H4 (cell line): ENCODE results near the gene SYNRG. TPM values are rescaled to one million over a fixed set of nuclear protein-coding genes. Genes with fewer than 3 reads are reported as not detected.

Experiments used
- DNase-seq: peaks from one replicate; pipeline ENCODE4 v3.0.0-alpha.2; 2015; ENCODE audit warnings: low spot score
- total RNA-seq: library from RNA; depleted of rRNA; stranded (reverse); fragments of >200 nt; shearing (Covaris generic); gene quantifications from 2 replicates; pipeline ENCODE4 v1.2.3, GENCODE V29; 2014; rRNA removed

Gene SYNRG
- total RNA-seq, 1 experiment from 2014 or later: 9.8 TPM

DNA sequence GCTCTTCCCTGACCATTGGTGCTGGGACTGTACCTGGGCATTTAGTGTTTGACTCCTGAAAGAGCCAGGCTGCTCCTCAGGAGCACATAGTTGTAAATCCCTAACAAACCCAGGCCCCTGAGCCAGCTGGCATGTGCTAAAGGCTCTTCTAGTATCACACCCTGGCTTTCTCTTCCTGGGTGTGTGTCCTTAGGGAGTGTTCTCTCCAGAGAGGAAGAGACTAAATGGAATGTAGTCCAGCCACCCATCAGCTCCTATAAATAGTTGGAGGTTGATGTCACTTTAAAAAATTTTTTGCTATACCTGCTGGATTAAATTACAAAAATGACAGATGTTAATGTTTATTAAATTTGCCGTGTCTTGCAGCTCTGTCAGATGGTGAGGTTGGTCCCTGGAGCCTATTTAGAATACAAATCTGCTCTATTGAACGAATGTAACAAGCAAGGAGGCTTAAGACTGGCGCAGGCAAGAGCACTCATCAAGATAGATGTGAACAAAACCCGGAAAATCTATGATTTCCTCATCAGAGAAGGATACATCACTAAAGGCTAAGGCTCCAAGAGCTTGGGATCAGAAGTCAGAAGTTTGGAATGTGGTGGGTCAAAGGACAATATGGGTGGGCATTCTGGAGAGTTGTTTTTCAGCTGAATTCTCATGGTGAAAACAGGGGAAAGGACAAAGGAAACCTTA lies 132.6 kb downstream of the SYNRG start:
- no peak for DNase-seq

DNA sequence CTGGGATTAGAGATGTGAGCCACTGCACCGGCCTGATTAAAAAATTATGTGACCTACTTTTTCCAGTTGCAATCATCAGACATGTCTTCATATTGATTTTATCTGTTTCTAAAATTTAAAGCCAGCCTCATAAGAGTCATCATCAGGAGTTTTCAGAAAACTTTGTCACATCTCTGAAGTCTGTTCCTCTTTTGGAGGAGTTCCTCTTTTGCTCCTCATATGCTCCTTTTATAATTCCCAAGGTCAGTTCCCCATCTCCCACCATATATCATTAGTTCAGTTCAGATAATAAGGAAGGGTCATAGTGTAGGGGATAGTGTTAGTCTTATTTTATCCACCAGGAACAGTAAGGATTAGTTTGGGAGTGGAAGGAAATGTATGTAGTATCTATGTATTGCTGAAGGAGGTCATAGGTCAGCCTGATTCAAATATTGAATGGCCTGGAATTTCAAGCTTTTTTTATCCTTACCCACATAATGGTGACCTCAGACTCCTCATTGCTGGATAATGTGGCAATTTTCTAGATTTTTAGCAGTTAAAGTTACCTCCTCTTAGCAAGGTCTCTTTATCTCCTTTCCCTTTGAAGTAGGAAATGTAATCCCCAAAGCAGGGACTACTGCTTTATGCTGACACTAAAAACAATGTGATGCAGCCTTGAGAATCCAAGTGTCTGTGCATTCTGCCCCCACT lies 133.3 kb downstream of the SYNRG start:
- DNase-seq: no peak

DNA sequence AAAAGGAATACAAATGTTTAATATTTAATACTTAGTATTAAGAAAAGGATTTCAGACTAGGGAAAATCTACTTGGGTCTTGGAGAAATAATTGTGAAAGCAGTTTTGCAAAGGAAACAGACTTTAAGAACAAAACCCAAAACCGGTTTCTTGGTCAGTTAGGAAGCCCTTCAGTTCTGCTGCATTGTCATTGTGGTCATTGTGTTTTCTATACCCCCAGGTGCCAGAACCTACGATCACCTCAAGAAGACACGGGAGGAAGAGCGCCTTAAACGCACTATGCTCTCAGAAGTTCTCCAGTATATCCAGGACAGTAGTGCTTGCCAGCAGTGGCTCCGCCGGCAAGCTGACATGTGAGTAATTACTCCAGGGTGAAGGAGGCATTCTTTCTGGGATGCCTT lies 139.0 kb downstream of the SYNRG start:
- DNase-seq: no peak

DNA sequence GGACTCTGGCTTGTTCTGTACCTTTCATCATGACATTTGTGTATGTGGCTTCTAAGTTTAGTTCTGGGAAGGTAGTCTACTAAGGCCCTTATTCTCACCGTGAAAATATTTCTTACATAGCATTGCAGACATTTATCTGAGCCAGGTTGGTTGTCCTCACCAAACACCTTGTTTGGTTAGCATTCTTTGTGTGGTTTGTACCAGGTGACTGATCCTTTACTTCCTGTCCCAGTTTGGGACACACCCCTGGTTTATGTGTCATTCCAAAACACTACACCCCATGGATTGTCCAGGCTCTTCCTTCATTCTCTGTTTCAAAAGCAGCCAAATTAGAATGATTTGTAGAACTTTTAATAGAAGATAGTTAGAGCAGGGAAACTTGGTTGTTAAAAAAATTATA lies 142.7 kb downstream of the SYNRG start:
- DNase-seq: no peak

DNA sequence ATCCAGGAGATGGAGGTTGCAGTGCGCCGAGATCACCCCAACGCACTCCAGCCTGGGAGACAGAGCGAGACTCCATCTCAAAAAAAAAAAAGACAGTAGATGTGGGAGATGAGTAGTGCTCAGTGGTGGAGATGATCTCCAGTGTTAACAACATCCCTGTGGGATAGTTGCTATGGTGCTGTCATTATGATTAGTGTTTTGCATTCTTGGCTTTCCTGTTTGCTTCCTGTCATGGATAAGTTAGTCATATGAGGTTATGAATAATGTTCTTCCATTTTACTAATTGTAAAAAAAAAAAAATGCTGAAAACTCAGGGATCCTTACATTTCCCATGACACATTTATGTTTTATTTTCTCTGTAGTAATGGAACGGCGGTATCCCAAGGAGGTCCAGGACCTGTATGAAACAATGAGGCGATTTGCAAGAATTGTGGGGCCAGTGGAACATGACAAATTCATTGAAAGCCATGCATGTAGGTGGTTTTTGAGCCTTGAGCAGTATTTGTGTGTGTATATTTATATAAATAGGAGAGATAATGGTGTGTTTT lies 144.1 kb downstream of the SYNRG start:
- DNase-seq: no peak

Other genes with a start within 250 kb of the SYNRG start
- gene C17orf78, start 233.4 kb downstream of the SYNRG start, total RNA-seq: not detected in 2 replicates
- gene ACACA, start 202.6 kb downstream of the SYNRG start, total RNA-seq: 27.6 and 50.3 TPM in 2 replicates
- 11.3 and 15.4 TPM in 2 replicates for gene TADA2A, start 202.5 kb downstream of the SYNRG start, total RNA-seq
- 49.2 and 50.8 TPM in 2 replicates for gene DUSP14, start 119.5 kb downstream of the SYNRG start, total RNA-seq
- 14.4 and 24.4 TPM in 2 replicates for gene DDX52, start 34.0 kb upstream of the SYNRG start, total RNA-seq
- not detected in 2 replicates for gene HNF1B, start 135.6 kb upstream of the SYNRG start, total RNA-seq